Vagina (tissue), 2 donors: Measurements from ENCODE around the gene LRRC47.

Experiments used
- POLR2A ChIP-seq, 2 donors: fragments of 450-650 bp; IDR thresholded peaks; one replicate each; pipeline ENCODE4 v1.6.1; 2017; ENCODE audit warnings: antibody characterized with exemption in 2 of 2, mild to moderate bottlenecking in 2 of 2, moderate library complexity in 2 of 2
- POLR2AphosphoS5 ChIP-seq, 2 donors: sonication (generic); formaldehyde crosslinking; IDR thresholded peaks; one replicate each; pipeline ENCODE4 v1.9.0; 2017; ENCODE audit warnings: antibody characterized with exemption in 2 of 2, mild to moderate bottlenecking in 2 of 2, low read depth in 1 of 2; ENCODE audit not compliant: insufficient read depth in 1 of 2
- TF ChIP-seq, protein P1 (sequence below), 3 experiments: fragments of 450-650 bp in 2 of 3; fragments of 200-600 bp in 1 of 3; sonication (generic) in 1 of 3; IDR thresholded peaks; one replicate each; pipeline ENCODE4 v1.5.1; 2017 to 2019; ENCODE audit warnings: antibody characterized with exemption in 3 of 3, mild to moderate bottlenecking in 2 of 3, moderate library complexity in 2 of 3

GRCh38 chr1:3745071-3745470 lies 51.2 kb downstream of the LRRC47 start:
- no peak for TF ChIP-seq POLR2A (IDR thresholded peaks at IDR 0.05)
- TF ChIP-seq, protein P1, sequence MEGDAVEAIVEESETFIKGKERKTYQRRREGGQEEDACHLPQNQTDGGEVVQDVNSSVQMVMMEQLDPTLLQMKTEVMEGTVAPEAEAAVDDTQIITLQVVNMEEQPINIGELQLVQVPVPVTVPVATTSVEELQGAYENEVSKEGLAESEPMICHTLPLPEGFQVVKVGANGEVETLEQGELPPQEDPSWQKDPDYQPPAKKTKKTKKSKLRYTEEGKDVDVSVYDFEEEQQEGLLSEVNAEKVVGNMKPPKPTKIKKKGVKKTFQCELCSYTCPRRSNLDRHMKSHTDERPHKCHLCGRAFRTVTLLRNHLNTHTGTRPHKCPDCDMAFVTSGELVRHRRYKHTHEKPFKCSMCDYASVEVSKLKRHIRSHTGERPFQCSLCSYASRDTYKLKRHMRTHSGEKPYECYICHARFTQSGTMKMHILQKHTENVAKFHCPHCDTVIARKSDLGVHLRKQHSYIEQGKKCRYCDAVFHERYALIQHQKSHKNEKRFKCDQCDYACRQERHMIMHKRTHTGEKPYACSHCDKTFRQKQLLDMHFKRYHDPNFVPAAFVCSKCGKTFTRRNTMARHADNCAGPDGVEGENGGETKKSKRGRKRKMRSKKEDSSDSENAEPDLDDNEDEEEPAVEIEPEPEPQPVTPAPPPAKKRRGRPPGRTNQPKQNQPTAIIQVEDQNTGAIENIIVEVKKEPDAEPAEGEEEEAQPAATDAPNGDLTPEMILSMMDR (IDR thresholded peaks at IDR 0.05): no peak
- TF ChIP-seq POLR2AphosphoS5 (IDR thresholded peaks at IDR 0.05; ENCODE audit: insufficient read depth in 1 of 2, low read depth in 1 of 2): no peak
